ENCODE data around the gene LIMK1.
A peak's percentile ranks its signal among the peaks of the same experiment; 100 is the strongest.

LIMK1 gene

GRCh38 chr7:74063646-74064045 is 20.0 kb upstream of the LIMK1 start:
- Mint-ChIP-seq H3K27me3 (no peaks in the 10 kb centered on the region), H3K4me3 (no peak overlapping the region), H3K27ac (no peak overlapping the region), H3K36me3 (ENCODE audit: low read depth) (no peaks in the 10 kb centered on the region), H3K9me3 (no peaks in the 10 kb centered on the region), H3K4me1 (peaks cover 6% of the 10 kb centered on the region)
- ATAC-seq (no peak), DNase-seq (no peak)

GRCh38 chr7:74064696-74065095 is 18.9 kb upstream of the LIMK1 start:
- DNase-seq: no peak

GRCh38 chr7:74066626-74067025 is 17.0 kb upstream of the LIMK1 start:
- H3K4me1 Mint-ChIP-seq: peaks cover 6% of the 10 kb centered on the region
- H3K36me3 Mint-ChIP-seq (ENCODE audit: low read depth): no peaks in the 10 kb centered on the region
- no peaks in the 10 kb centered on the region for H3K27me3 Mint-ChIP-seq
- H3K27ac Mint-ChIP-seq: no peak overlapping the region
- H3K4me3 Mint-ChIP-seq: no peak overlapping the region
- ATAC-seq (no peak), DNase-seq (no peak)
- H3K9me3 Mint-ChIP-seq: no peaks in the 10 kb centered on the region

More at GRCh38 chr7:74064696-74065095, 18.9 kb upstream of the LIMK1 start:
- no peaks in the 10 kb centered on the region for H3K36me3 Mint-ChIP-seq (ENCODE audit: low read depth)
- ATAC-seq: no peak
- H3K9me3 Mint-ChIP-seq: no peaks in the 10 kb centered on the region
- H3K27ac Mint-ChIP-seq: no peak overlapping the region
- H3K27me3 Mint-ChIP-seq: no peaks in the 10 kb centered on the region
- H3K4me1 Mint-ChIP-seq: peaks cover 6% of the 10 kb centered on the region
- H3K4me3 Mint-ChIP-seq: no peak overlapping the region

GRCh38 chr7:74068378-74069085 is 15.1 kb upstream of the LIMK1 start:
- H3K9me3 Mint-ChIP-seq: no peaks in the 10 kb centered on the region
- no peaks in the 10 kb centered on the region for H3K36me3 Mint-ChIP-seq (ENCODE audit: low read depth)
- H3K27me3 Mint-ChIP-seq: no peaks in the 10 kb centered on the region
- ATAC-seq (no peak), DNase-seq (no peak)
- H3K4me1 Mint-ChIP-seq: no peaks in the 10 kb centered on the region
- H3K27ac Mint-ChIP-seq: no peak overlapping the region
- no peak overlapping the region for H3K4me3 Mint-ChIP-seq

- Mint-ChIP-seq H3K27me3 (no peaks in the 10 kb centered on the region), H3K9me3 (no peaks in the 10 kb centered on the region), H3K27ac (no peak overlapping the region), H3K36me3 (ENCODE audit: low read depth) (no peaks in the 10 kb centered on the region), H3K4me3 (no peak overlapping the region), H3K4me1 (no peaks in the 10 kb centered on the region)
- no peak for ATAC-seq
- no peak for DNase-seq
These were observed 14.5 kb upstream of the LIMK1 start for GRCh38 chr7:74069086-74069541.

GRCh38 chr7:74069790-74070618 is 13.6 kb upstream of the LIMK1 start:
- H3K36me3 Mint-ChIP-seq (ENCODE audit: low read depth): no peaks in the 10 kb centered on the region
- no peaks in the 10 kb centered on the region for H3K9me3 Mint-ChIP-seq
- no peak overlapping the region for H3K27ac Mint-ChIP-seq
- no peak for ATAC-seq
- no peak for DNase-seq
- H3K4me1 Mint-ChIP-seq: no peaks in the 10 kb centered on the region
- H3K4me3 Mint-ChIP-seq: no peak overlapping the region
- no peaks in the 10 kb centered on the region for H3K27me3 Mint-ChIP-seq

- H3K4me1 Mint-ChIP-seq: no peaks in the 10 kb centered on the region
- no peak for ATAC-seq
- no peaks in the 10 kb centered on the region for H3K36me3 Mint-ChIP-seq (ENCODE audit: low read depth)
- DNase-seq: no peak
- H3K4me3 Mint-ChIP-seq: no peak overlapping the region
- no peak overlapping the region for H3K27ac Mint-ChIP-seq
- H3K27me3 Mint-ChIP-seq: no peaks in the 10 kb centered on the region
- H3K9me3 Mint-ChIP-seq: no peaks in the 10 kb centered on the region
These were observed 13.0 kb upstream of the LIMK1 start for GRCh38 chr7:74070619-74070921.

GRCh38 chr7:74071121-74071520 is 12.5 kb upstream of the LIMK1 start:
- ATAC-seq (no peak), DNase-seq (no peak)
- H3K4me1 Mint-ChIP-seq: no peaks in the 10 kb centered on the region
- no peaks in the 10 kb centered on the region for H3K27me3 Mint-ChIP-seq
- no peak overlapping the region for H3K27ac Mint-ChIP-seq
- H3K9me3 Mint-ChIP-seq: no peaks in the 10 kb centered on the region
- H3K36me3 Mint-ChIP-seq (ENCODE audit: low read depth): no peaks in the 10 kb centered on the region
- no peak overlapping the region for H3K4me3 Mint-ChIP-seq

GRCh38 chr7:74074770-74075169 is 8.8 kb upstream of the LIMK1 start:
- Mint-ChIP-seq H3K36me3 (ENCODE audit: low read depth) (no peaks in the 10 kb centered on the region), H3K9me3 (no peaks in the 10 kb centered on the region), H3K27me3 (no peaks in the 10 kb centered on the region), H3K27ac (no peak overlapping the region), H3K4me3 (no peak overlapping the region), H3K4me1 (no peaks in the 10 kb centered on the region)
- DNase-seq: no peak
- no peak for ATAC-seq

GRCh38 chr7:74078461-74078860 is 5.1 kb upstream of the LIMK1 start:
- Mint-ChIP-seq H3K4me3 (no peak overlapping the region), H3K27me3 (no peaks in the 10 kb centered on the region)

GRCh38 chr7:74082770-74083116 is 861 bp upstream of the LIMK1 start:
- H3K27me3 Mint-ChIP-seq: no peaks in the 10 kb centered on the region
- H3K36me3 Mint-ChIP-seq (ENCODE audit: low read depth): peaks cover 3% of the 10 kb centered on the region
- no peaks in the 10 kb centered on the region for H3K9me3 Mint-ChIP-seq
- DNase-seq (no peak), ATAC-seq (no peak)
- H3K4me1 Mint-ChIP-seq: peaks cover 10% of the 10 kb centered on the region
- no peak overlapping the region for H3K27ac Mint-ChIP-seq
- peak overlapping the region; percentile 59 for H3K4me3 Mint-ChIP-seq

More at GRCh38 chr7:74078461-74078860, 5.1 kb upstream of the LIMK1 start:
- no peak for ATAC-seq
- Mint-ChIP-seq H3K27ac (no peak overlapping the region), H3K36me3 (ENCODE audit: low read depth) (no peaks in the 10 kb centered on the region), H3K9me3 (no peaks in the 10 kb centered on the region), H3K4me1 (peaks cover 4% of the 10 kb centered on the region)
- DNase-seq: no peak

- H3K27me3 Mint-ChIP-seq: no peaks in the 10 kb centered on the region
These were observed 521 bp downstream of the LIMK1 start for GRCh38 chr7:74083928-74084721.

GRCh38 chr7:74084722-74085578 is 1.3 kb downstream of the LIMK1 start:
- Mint-ChIP-seq H3K9me3 (no peaks in the 10 kb centered on the region), H3K36me3 (ENCODE audit: low read depth) (peaks cover 11% of the 10 kb centered on the region), H3K4me1 (peaks cover 10% of the 10 kb centered on the region), H3K4me3 (peak overlapping the region; percentile 84), H3K27me3 (no peaks in the 10 kb centered on the region), H3K27ac (peak overlapping the region; percentile 82)
- DNase-seq (no peak), ATAC-seq (no peak)

More at GRCh38 chr7:74083928-74084721, 521 bp downstream of the LIMK1 start:
- Mint-ChIP-seq H3K4me3 (peak overlapping the region; percentile 84), H3K4me1 (peaks cover 10% of the 10 kb centered on the region), H3K9me3 (no peaks in the 10 kb centered on the region), H3K36me3 (ENCODE audit: low read depth) (peaks cover 11% of the 10 kb centered on the region), H3K27ac (peak overlapping the region; percentile 82)
- DNase-seq (peak; percentile 39), ATAC-seq (peak; percentile 77)

Data from activated naive CD8-positive, alpha-beta T cell treated with anti-CD3 and anti-CD28 coated beads, Interleukin-2, amount 50 U/mL, for 24 hours (primary cell).